Testis (tissue), 3 donors: Measurements from ENCODE around the gene NRG2. TPM values are rescaled to one million over a fixed set of nuclear protein-coding genes. Genes with fewer than 3 reads are reported as not detected.

Experiments
- DNase-seq: peaks from one replicate; pipeline ENCODE4 v3.0.0-alpha.2; 2019
- H3K27ac ChIP-seq, 2 donors: fragments of 200-600 bp; sonication (generic); one replicate each; pipeline ENCODE4 v1.5.1; 2019
- H3K27me3 ChIP-seq: fragments of 200-600 bp; sonication (generic); one replicate; pipeline ENCODE4 v1.5.1; 2019
- H3K36me3 ChIP-seq: fragments of 200-600 bp; sonication (generic); one replicate; pipeline ENCODE4 v1.5.1; 2017; ENCODE audit warnings: low read depth; ENCODE audit errors: missing control alignments
- H3K4me1 ChIP-seq: fragments of 200-600 bp; sonication (generic); one replicate; pipeline ENCODE4 v1.5.1; 2019
- H3K4me3 ChIP-seq, 2 donors: fragments of 200-600 bp; sonication (generic); one replicate each; pipeline ENCODE4 v1.5.1; 2017 to 2019
- H3K9me3 ChIP-seq: fragments of 200-600 bp; sonication (generic); one replicate; pipeline ENCODE4 v1.5.1; 2017
- POLR2A ChIP-seq: fragments of 450-650 bp; IDR thresholded peaks from one replicate; pipeline ENCODE4 v1.6.1; 2017; ENCODE audit warnings: antibody characterized with exemption, mild to moderate bottlenecking, moderate library complexity
- WGBS, 2 donors: methylation state at CpG; one replicate each; pipeline ENCODE4 v1.1.5; 2018; 5-methylcytosine and 5-hydroxymethylcytosine counted together
- intact Hi-C: fragments of 100-400 bp; cut with DNase I; formaldehyde crosslinking; loops from one replicate; pipeline ENCODE4 v1.15.1; 2023; ENCODE audit warnings: low total_unique reads
- polyA plus RNA-seq: library from polyadenylated mRNA; stranded (reverse); fragments of 350-450 nt; fragmentation: Illumina TruSeq; extraction: RNeasy Lipid Tissue Mini Kit (QIAGEN cat#74804); gene quantifications from one replicate; pipeline ENCODE4 v1.2.3, GENCODE V29; 2014; ENCODE audit warnings: low read depth, low replicate concordance; ENCODE audit not compliant: insufficient read depth
- total RNA-seq, 2 donors: library from RNA; depleted of rRNA; stranded (reverse); fragments of >200 nt; gene quantifications; one replicate each; pipeline ENCODE4 v1.2.3, GENCODE V29; 2016
- TF ChIP-seq, protein P1 (sequence below), 3 experiments: fragments of 450-650 bp in 2 of 3; fragments of 200-600 bp in 1 of 3; sonication (generic) in 1 of 3; IDR thresholded peaks; one replicate each; pipeline ENCODE4 v1.5.1; 2016 to 2019; ENCODE audit warnings: antibody characterized with exemption in 3 of 3, mild to moderate bottlenecking in 2 of 3, moderate library complexity in 1 of 3

Gene NRG2
- total and polyA plus RNA-seq, 3 donors from 2014 or later = 4.8 to 23.2 (median 13.0) TPM

- peak; percentile 49 for DNase-seq
- H3K36me3 ChIP-seq = no peaks in the 10 kb centered on the region
- intact Hi-C loops = no loop called here
- no peak overlapping the region for H3K27ac ChIP-seq
- no peaks in the 10 kb centered on the region for H3K27me3 ChIP-seq
- TF ChIP-seq, protein P1, sequence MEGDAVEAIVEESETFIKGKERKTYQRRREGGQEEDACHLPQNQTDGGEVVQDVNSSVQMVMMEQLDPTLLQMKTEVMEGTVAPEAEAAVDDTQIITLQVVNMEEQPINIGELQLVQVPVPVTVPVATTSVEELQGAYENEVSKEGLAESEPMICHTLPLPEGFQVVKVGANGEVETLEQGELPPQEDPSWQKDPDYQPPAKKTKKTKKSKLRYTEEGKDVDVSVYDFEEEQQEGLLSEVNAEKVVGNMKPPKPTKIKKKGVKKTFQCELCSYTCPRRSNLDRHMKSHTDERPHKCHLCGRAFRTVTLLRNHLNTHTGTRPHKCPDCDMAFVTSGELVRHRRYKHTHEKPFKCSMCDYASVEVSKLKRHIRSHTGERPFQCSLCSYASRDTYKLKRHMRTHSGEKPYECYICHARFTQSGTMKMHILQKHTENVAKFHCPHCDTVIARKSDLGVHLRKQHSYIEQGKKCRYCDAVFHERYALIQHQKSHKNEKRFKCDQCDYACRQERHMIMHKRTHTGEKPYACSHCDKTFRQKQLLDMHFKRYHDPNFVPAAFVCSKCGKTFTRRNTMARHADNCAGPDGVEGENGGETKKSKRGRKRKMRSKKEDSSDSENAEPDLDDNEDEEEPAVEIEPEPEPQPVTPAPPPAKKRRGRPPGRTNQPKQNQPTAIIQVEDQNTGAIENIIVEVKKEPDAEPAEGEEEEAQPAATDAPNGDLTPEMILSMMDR (IDR thresholded peaks at IDR 0.05) = peak in 1 of 3 experiments; percentile 3
- TF ChIP-seq POLR2A = no peak
- no peaks in the 10 kb centered on the region for H3K9me3 ChIP-seq
- 0 to 1% methylated on average over 6 to 12 of the region's 12 CpGs for WGBS, 2 donors
- peak overlapping the region; percentile 65 to 81 for H3K4me3 ChIP-seq
- H3K4me1 ChIP-seq = peaks cover 40% of the 10 kb centered on the region
Measured at GRCh38 chr5:140043508-140043872, 391 bp upstream of the NRG2 start.

- Histone ChIP-seq H3K36me3 (no peaks in the 10 kb centered on the region), H3K27ac (peak overlapping the region; percentile 22 to 24), H3K27me3 (no peaks in the 10 kb centered on the region), H3K4me1 (peaks cover 40% of the 10 kb centered on the region), H3K9me3 (no peaks in the 10 kb centered on the region), H3K4me3 (peak overlapping the region; percentile 65 to 81)
- 0% methylated on average over 6 to 19 of the region's 19 CpGs for WGBS, 2 donors
- intact Hi-C loops = no loop called here
- no peak for DNase-seq
- TF ChIP-seq POLR2A = no peak
- TF ChIP-seq, protein P1 (IDR thresholded peaks at IDR 0.05) = no peak
Measured at GRCh38 chr5:140042393-140042642, 781 bp downstream of the NRG2 start.

GRCh38 chr5:140041492-140042392 is 1.4 kb downstream of the NRG2 start:
- intact Hi-C loops = no loop called here

GRCh38 chr5:140041099-140041491 is 2.0 kb downstream of the NRG2 start:
- no peaks in the 10 kb centered on the region for H3K27me3 ChIP-seq
- WGBS, 2 donors = 35 to 46% methylated on average over 4 of the region's 4 CpGs
- H3K9me3 ChIP-seq = no peaks in the 10 kb centered on the region
- no peaks in the 10 kb centered on the region for H3K36me3 ChIP-seq
- TF ChIP-seq, protein P1 (IDR thresholded peaks at IDR 0.05) = no peak
- TF ChIP-seq POLR2A = no peak
- H3K4me3 ChIP-seq = peak overlapping the region in 1 of 2 donors; percentile 81
- DNase-seq = no peak
- peak overlapping the region in 1 of 2 donors; percentile 22 for H3K27ac ChIP-seq
- intact Hi-C loops = no loop called here
- peaks cover 40% of the 10 kb centered on the region for H3K4me1 ChIP-seq

More at GRCh38 chr5:140041492-140042392, 1.4 kb downstream of the NRG2 start:
- no peaks in the 10 kb centered on the region for H3K9me3 ChIP-seq
- no peak for TF ChIP-seq POLR2A
- TF ChIP-seq, protein P1 (IDR thresholded peaks at IDR 0.05) = no peak
- H3K4me3 ChIP-seq = peak overlapping the region; percentile 65 to 81
- peaks cover 40% of the 10 kb centered on the region for H3K4me1 ChIP-seq
- H3K36me3 ChIP-seq = no peaks in the 10 kb centered on the region
- H3K27ac ChIP-seq = peak overlapping the region; percentile 22 to 24
- WGBS, 2 donors = 9% methylated on average over 21 to 32 of the region's 34 CpGs
- DNase-seq = peak; percentile 79
- no peaks in the 10 kb centered on the region for H3K27me3 ChIP-seq

- Histone ChIP-seq H3K36me3 (no peaks in the 10 kb centered on the region), H3K4me3 (no peak overlapping the region), H3K27me3 (no peaks in the 10 kb centered on the region), H3K27ac (peak overlapping the region in 1 of 2 donors; percentile 22), H3K4me1 (peaks cover 40% of the 10 kb centered on the region), H3K9me3 (no peaks in the 10 kb centered on the region)
- intact Hi-C loops = no loop called here
- TF ChIP-seq POLR2A = no peak
- TF ChIP-seq, protein P1 (IDR thresholded peaks at IDR 0.05) = no peak
- DNase-seq = no peak
- 40 to 43% methylated on average over 1 of the region's 1 CpG for WGBS, 2 donors
Measured at GRCh38 chr5:140040358-140040757, 2.7 kb downstream of the NRG2 start.
